RWPE2 (cell line): ENCODE data around the gene E2F3.

Experiments used
- ATAC-seq: fragments of 200-7000 bp; cut with Tn5 transposase; 3 replicates; pipeline ENCODE4 v1.9.1; 2021; ENCODE audit warnings: low read depth
- DNase-seq: peaks from one replicate; pipeline ENCODE4 v3.0.0-alpha.2; 2020; ENCODE audit warnings: low spot score
- H3K27ac ChIP-seq: fragments of 450-650 bp; 2 replicates; pipeline ENCODE4 v1.5.1; 2017; ENCODE audit warnings: mild to moderate bottlenecking; ENCODE audit not compliant: poor library complexity, severe bottlenecking
- H3K27me3 ChIP-seq: fragments of 250-450 bp; sonication (Bioruptor Pico); 2 replicates; pipeline ENCODE4 v1.5.1; 2021; ENCODE audit warnings: mild to moderate bottlenecking, moderate library complexity; ENCODE audit not compliant: insufficient read depth, poor library complexity, severe bottlenecking
- H3K36me3 ChIP-seq: fragments of 250-450 bp; sonication (Bioruptor Pico); 2 replicates; pipeline ENCODE4 v1.5.1; 2020; ENCODE audit warnings: low read depth, mild to moderate bottlenecking, moderate library complexity
- H3K4me1 ChIP-seq: fragments of 250-450 bp; sonication (Bioruptor Pico); 2 replicates; pipeline ENCODE4 v1.5.1; 2021; ENCODE audit warnings: mild to moderate bottlenecking, moderate library complexity; ENCODE audit not compliant: insufficient read depth, poor library complexity, severe bottlenecking
- H3K4me3 ChIP-seq: fragments of 250-450 bp; sonication (Bioruptor Pico); 2 replicates; pipeline ENCODE4 v1.5.1; 2021; ENCODE audit warnings: mild to moderate bottlenecking, moderate library complexity; ENCODE audit not compliant: severe bottlenecking
- H3K9me3 ChIP-seq: fragments of 250-450 bp; sonication (Bioruptor Pico); 2 replicates; pipeline ENCODE4 v1.5.1; 2021; ENCODE audit warnings: mild to moderate bottlenecking, moderate library complexity; ENCODE audit not compliant: severe bottlenecking
- TF ChIP-seq, protein P1 (sequence below): fragments of 450-650 bp; IDR thresholded peaks from one replicate; pipeline ENCODE4 v1.5.1; 2017; ENCODE audit warnings: mild to moderate bottlenecking, moderate library complexity; ENCODE audit not compliant: poor library complexity, severe bottlenecking

Gene E2F3

DNA sequence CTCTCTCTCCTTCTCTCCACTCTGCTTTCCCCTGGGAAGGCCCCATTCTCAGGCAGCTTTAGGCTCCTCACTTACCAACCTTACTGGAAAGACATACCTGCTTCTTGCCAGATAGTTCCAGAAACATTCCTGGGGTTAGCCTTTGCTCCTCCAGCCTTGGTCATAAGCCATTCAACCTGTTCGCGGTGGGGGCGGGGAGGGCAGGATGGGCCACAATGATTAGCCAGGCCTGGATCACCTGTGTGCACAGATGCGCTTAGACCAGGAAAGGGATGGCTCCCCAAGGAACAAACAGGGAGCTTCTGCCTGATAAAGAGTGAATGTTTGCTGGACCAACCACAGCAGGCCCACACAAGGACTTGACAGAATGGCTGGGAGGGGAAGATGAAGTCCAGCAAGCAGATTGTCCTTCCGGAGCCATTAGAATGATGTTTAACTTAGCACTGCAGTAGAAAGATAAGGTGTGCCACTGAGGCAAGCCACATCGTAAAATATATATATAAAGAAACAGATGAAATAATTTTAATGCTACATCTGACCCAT, 74.9 kb downstream of the E2F3 start:
- no peak for DNase-seq
- Histone ChIP-seq H3K4me1 (no peaks in the 10 kb centered on the region), H3K27me3 (no peaks in the 10 kb centered on the region), H3K36me3 (peaks cover 29% of the 10 kb centered on the region), H3K4me3 (no peak overlapping the region), H3K9me3 (no peaks in the 10 kb centered on the region), H3K27ac (no peak overlapping the region)
- TF ChIP-seq, protein P1, sequence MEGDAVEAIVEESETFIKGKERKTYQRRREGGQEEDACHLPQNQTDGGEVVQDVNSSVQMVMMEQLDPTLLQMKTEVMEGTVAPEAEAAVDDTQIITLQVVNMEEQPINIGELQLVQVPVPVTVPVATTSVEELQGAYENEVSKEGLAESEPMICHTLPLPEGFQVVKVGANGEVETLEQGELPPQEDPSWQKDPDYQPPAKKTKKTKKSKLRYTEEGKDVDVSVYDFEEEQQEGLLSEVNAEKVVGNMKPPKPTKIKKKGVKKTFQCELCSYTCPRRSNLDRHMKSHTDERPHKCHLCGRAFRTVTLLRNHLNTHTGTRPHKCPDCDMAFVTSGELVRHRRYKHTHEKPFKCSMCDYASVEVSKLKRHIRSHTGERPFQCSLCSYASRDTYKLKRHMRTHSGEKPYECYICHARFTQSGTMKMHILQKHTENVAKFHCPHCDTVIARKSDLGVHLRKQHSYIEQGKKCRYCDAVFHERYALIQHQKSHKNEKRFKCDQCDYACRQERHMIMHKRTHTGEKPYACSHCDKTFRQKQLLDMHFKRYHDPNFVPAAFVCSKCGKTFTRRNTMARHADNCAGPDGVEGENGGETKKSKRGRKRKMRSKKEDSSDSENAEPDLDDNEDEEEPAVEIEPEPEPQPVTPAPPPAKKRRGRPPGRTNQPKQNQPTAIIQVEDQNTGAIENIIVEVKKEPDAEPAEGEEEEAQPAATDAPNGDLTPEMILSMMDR: no peak
- ATAC-seq: no peak

DNA sequence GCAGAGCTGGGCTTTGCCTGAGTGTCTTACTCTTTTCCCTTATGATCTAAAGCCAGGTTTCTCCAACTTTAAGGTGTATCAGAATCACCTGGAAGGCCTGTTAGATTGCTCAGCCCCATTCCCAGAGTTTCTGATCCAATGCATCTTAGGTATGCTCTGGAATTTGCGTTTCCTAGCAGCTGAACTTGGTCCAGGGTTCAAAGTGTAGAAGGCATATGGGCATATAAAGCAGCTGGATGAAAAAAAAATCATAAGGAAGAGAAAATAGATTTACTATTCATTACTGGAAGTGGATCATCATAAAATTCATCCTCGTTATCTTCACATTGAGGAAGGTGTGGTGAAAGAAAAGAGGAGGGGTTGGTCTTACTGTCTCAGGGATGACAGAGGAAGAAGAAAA, 75.8 kb downstream of the E2F3 start:
- Histone ChIP-seq H3K27ac (no peak overlapping the region), H3K4me1 (no peaks in the 10 kb centered on the region), H3K36me3 (peaks cover 34% of the 10 kb centered on the region), H3K4me3 (no peak overlapping the region), H3K27me3 (no peaks in the 10 kb centered on the region), H3K9me3 (no peaks in the 10 kb centered on the region)
- ATAC-seq: no peak
- TF ChIP-seq, protein P1: no peak
- no peak for DNase-seq

DNA sequence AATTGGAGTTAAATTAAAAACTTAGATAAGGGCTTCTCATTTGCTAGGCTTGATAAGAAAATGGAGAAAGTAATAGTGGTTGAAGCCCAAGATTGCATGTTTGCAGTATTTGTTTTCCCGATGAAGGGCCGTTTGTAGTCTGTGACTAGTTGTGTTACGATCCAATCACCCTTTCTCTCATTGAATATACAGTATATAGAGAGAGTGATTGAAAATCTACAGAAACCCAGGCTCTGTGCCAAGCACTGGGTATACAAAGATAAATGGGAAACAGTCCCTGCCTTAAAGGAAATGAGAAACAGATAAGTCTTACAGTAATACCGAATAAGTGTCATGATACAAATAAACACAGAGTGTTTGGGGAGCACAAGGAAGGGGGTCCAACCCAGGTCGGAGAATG, 77.4 kb downstream of the E2F3 start:
- H3K27ac ChIP-seq: no peak overlapping the region
- TF ChIP-seq, protein P1: no peak
- no peaks in the 10 kb centered on the region for H3K9me3 ChIP-seq
- DNase-seq: no peak
- H3K4me3 ChIP-seq: no peak overlapping the region
- ATAC-seq: no peak
- H3K36me3 ChIP-seq: peaks cover 47% of the 10 kb centered on the region
- no peaks in the 10 kb centered on the region for H3K27me3 ChIP-seq
- H3K4me1 ChIP-seq: no peaks in the 10 kb centered on the region

DNA sequence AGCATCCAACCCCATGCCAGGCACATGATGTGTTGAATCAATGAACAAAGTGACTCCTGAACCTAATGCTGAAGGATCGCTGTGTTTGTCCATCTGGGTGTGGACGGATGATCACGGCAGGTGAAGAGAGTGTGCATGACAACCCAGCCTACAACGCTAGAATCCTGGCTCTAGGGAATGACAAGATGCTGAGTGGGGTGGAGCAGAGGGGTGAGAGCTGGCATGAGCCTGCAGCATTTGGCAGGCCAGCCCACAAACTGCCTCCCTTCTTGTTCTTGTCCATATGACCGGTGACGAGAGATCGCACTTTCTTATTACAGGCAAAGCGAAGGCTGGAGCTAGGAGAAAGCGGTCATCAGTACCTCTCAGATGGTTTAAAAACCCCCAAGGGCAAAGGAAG, 77.8 kb downstream of the E2F3 start:
- Histone ChIP-seq H3K4me3 (no peak overlapping the region), H3K9me3 (no peaks in the 10 kb centered on the region), H3K27me3 (no peaks in the 10 kb centered on the region), H3K36me3 (peaks cover 51% of the 10 kb centered on the region), H3K27ac (no peak overlapping the region), H3K4me1 (no peaks in the 10 kb centered on the region)
- no peak for DNase-seq
- ATAC-seq: no peak
- TF ChIP-seq, protein P1: no peak

DNA sequence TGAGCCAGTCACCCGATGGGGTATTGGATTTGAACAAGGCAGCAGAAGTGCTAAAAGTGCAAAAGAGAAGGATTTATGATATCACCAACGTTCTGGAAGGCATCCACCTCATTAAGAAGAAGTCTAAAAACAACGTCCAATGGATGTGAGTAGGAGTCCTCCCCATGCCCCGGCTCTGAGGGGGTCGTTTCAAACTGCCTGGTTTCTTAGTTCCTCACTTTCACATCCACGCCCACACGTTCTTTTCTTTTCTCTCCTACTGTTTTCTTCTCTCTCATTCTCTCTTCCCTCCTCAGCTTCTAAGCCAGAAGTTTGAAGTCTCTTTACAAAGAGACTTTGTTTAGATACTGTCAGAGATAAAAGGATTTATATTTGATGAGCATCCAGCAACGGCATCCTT, 79.6 kb downstream of the E2F3 start:
- no peak for ATAC-seq

More for the DNA sequence above, 79.6 kb downstream of the E2F3 start:
- TF ChIP-seq, protein P1: no peak
- Histone ChIP-seq H3K27ac (no peak overlapping the region), H3K36me3 (peaks cover 67% of the 10 kb centered on the region), H3K4me3 (no peak overlapping the region), H3K9me3 (no peaks in the 10 kb centered on the region), H3K4me1 (no peaks in the 10 kb centered on the region), H3K27me3 (no peaks in the 10 kb centered on the region)
- no peak for DNase-seq
